ENCODE data around the gene LRRC32. TPM values are rescaled to one million over a fixed set of nuclear protein-coding genes. Genes with fewer than 3 reads are reported as not detected.

Gene LRRC32
- total and polyA plus RNA-seq, 2 experiments from 2014 or later, result 4.0 to 7.9 TPM

- H3K4me1 ChIP-seq (ENCODE audit: insufficient read depth), result no peaks in the 10 kb centered on the region
- peaks cover 3% of the 10 kb centered on the region; the same call in 1 of the 2 replicates for H3K27me3 ChIP-seq (replicated peaks; ENCODE audit: insufficient read depth)
- no peaks in the 10 kb centered on the region for H3K36me3 ChIP-seq (ENCODE audit: low read depth)
- H3K27ac ChIP-seq, result no peak overlapping the region
- no peak overlapping the region for H2AFZ ChIP-seq
- TF ChIP-seq EZH2phosphoT487 (IDR thresholded peaks at IDR 0.05; ENCODE audit: insufficient read depth, low read depth), result no peak
- TF ChIP-seq EZH2 (IDR thresholded peaks at IDR 0.05; ENCODE audit: insufficient read depth, poor library complexity, severe bottlenecking), result no peak
- H3K4me2 ChIP-seq (ENCODE audit: unreplicated experiment), result no peak overlapping the region
- H3F3A ChIP-seq (ENCODE audit: insufficient read depth), result no peaks in the 10 kb centered on the region
- in situ Hi-C loops (cut with MboI), result no loop called here
- no peaks in the 10 kb centered on the region for H3K9me3 ChIP-seq (ENCODE audit: low read depth)
- no peak overlapping the region for H3K9ac ChIP-seq
- no peaks in the 10 kb centered on the region for H3K79me2 ChIP-seq (ENCODE audit: insufficient read depth)
- WGBS, 2 experiments (ENCODE audit: low coverage in 1 of 2, low lambda C conversion rate in 2 of 2, missing lambda C conversion rate in 2 of 2), result 75 to 77% methylated on average over 4 of the region's 4 CpGs
- no peak for DNase-seq
- no peaks in the 10 kb centered on the region for H3K9me2 ChIP-seq (ENCODE audit: insufficient read depth)
- H4K20me1 ChIP-seq (ENCODE audit: insufficient read depth), result no peaks in the 10 kb centered on the region
- H3K4me3 ChIP-seq, result no peak overlapping the region
Measured at GRCh38 chr11:76717369-76717768, 46.8 kb upstream of the LRRC32 start.

- no peak overlapping the region for H3K9ac ChIP-seq
- H3K27me3 ChIP-seq (replicated peaks; ENCODE audit: insufficient read depth), result no peaks in the 10 kb centered on the region
- no peaks in the 10 kb centered on the region for H3K9me3 ChIP-seq (ENCODE audit: low read depth)
- in situ Hi-C loops (cut with MboI), result no loop called here
- H3K4me2 ChIP-seq (ENCODE audit: unreplicated experiment), result no peak overlapping the region
- H3K79me2 ChIP-seq (ENCODE audit: insufficient read depth), result no peaks in the 10 kb centered on the region
- no peaks in the 10 kb centered on the region for H3F3A ChIP-seq (ENCODE audit: insufficient read depth)
- H3K9me2 ChIP-seq (ENCODE audit: insufficient read depth), result no peaks in the 10 kb centered on the region
- TF ChIP-seq EZH2 (IDR thresholded peaks at IDR 0.05; ENCODE audit: insufficient read depth, poor library complexity, severe bottlenecking) (no peak), EZH2phosphoT487 (IDR thresholded peaks at IDR 0.05; ENCODE audit: insufficient read depth, low read depth) (no peak)
- no peaks in the 10 kb centered on the region for H3K4me1 ChIP-seq (ENCODE audit: insufficient read depth)
- 80 to 81% methylated on average over 9 of the region's 9 CpGs for WGBS, 2 experiments (ENCODE audit: low coverage in 1 of 2, low lambda C conversion rate in 2 of 2, missing lambda C conversion rate in 2 of 2)
- H3K27ac ChIP-seq, result no peak overlapping the region
- no peak overlapping the region for H3K4me3 ChIP-seq
- no peak for DNase-seq
- no peak overlapping the region for H2AFZ ChIP-seq
- no peaks in the 10 kb centered on the region for H4K20me1 ChIP-seq (ENCODE audit: insufficient read depth)
- H3K36me3 ChIP-seq (ENCODE audit: low read depth), result no peaks in the 10 kb centered on the region
Measured at GRCh38 chr11:76716268-76716667, 45.7 kb upstream of the LRRC32 start.

GRCh38 chr11:76714493-76714892 lies 43.9 kb upstream of the LRRC32 start:
- Histone ChIP-seq H3K4me2 (ENCODE audit: unreplicated experiment) (no peak overlapping the region), H3K4me3 (no peak overlapping the region), H3K79me2 (ENCODE audit: insufficient read depth) (no peaks in the 10 kb centered on the region), H3F3A (ENCODE audit: insufficient read depth) (no peaks in the 10 kb centered on the region), H2AFZ (no peak overlapping the region), H4K20me1 (ENCODE audit: insufficient read depth) (no peaks in the 10 kb centered on the region), H3K36me3 (ENCODE audit: low read depth) (no peaks in the 10 kb centered on the region), H3K9me3 (ENCODE audit: low read depth) (no peaks in the 10 kb centered on the region), H3K9me2 (ENCODE audit: insufficient read depth) (no peaks in the 10 kb centered on the region), H3K9ac (no peak overlapping the region), H3K27me3 (replicated peaks; ENCODE audit: insufficient read depth) (no peaks in the 10 kb centered on the region), H3K4me1 (ENCODE audit: insufficient read depth) (no peaks in the 10 kb centered on the region), H3K27ac (no peak overlapping the region)
- no peak for DNase-seq
- in situ Hi-C loops (cut with MboI), result no loop called here
- TF ChIP-seq EZH2 (IDR thresholded peaks at IDR 0.05; ENCODE audit: insufficient read depth, poor library complexity, severe bottlenecking), result no peak
- no peak for TF ChIP-seq EZH2phosphoT487 (IDR thresholded peaks at IDR 0.05; ENCODE audit: insufficient read depth, low read depth)
- WGBS, 2 experiments (ENCODE audit: low coverage in 1 of 2, low lambda C conversion rate in 2 of 2, missing lambda C conversion rate in 2 of 2), result 74 to 79% methylated on average over 3 of the region's 3 CpGs

GRCh38 chr11:76713499-76713898 lies 43.0 kb upstream of the LRRC32 start:
- no peak overlapping the region for H3K9ac ChIP-seq
- no peaks in the 10 kb centered on the region for H3K27me3 ChIP-seq (replicated peaks; ENCODE audit: insufficient read depth)
- H3K79me2 ChIP-seq (ENCODE audit: insufficient read depth), result no peaks in the 10 kb centered on the region
- no peak overlapping the region for H3K4me3 ChIP-seq
- no peaks in the 10 kb centered on the region for H3K9me2 ChIP-seq (ENCODE audit: insufficient read depth)
- no peak for DNase-seq
- in situ Hi-C loops (cut with MboI), result no loop called here
- no peak for TF ChIP-seq EZH2 (IDR thresholded peaks at IDR 0.05; ENCODE audit: insufficient read depth, poor library complexity, severe bottlenecking)
- TF ChIP-seq EZH2phosphoT487 (IDR thresholded peaks at IDR 0.05; ENCODE audit: insufficient read depth, low read depth), result no peak
- no peaks in the 10 kb centered on the region for H3K36me3 ChIP-seq (ENCODE audit: low read depth)
- H3K4me1 ChIP-seq (ENCODE audit: insufficient read depth), result no peaks in the 10 kb centered on the region
- H3K27ac ChIP-seq, result no peak overlapping the region
- no peaks in the 10 kb centered on the region for H4K20me1 ChIP-seq (ENCODE audit: insufficient read depth)
- H2AFZ ChIP-seq, result no peak overlapping the region
- no peaks in the 10 kb centered on the region for H3F3A ChIP-seq (ENCODE audit: insufficient read depth)
- H3K4me2 ChIP-seq (ENCODE audit: unreplicated experiment), result no peak overlapping the region
- 46 to 80% methylated on average over 1 to 2 of the region's 2 CpGs for WGBS, 2 experiments (ENCODE audit: low coverage in 1 of 2, low lambda C conversion rate in 2 of 2, missing lambda C conversion rate in 2 of 2)
- H3K9me3 ChIP-seq (ENCODE audit: low read depth), result no peaks in the 10 kb centered on the region

GRCh38 chr11:76712125-76712524 lies 41.6 kb upstream of the LRRC32 start:
- Histone ChIP-seq H4K20me1 (ENCODE audit: insufficient read depth) (no peaks in the 10 kb centered on the region), H3K4me3 (no peak overlapping the region), H3K4me1 (ENCODE audit: insufficient read depth) (no peaks in the 10 kb centered on the region), H3K9ac (no peak overlapping the region), H3K9me3 (ENCODE audit: low read depth) (no peaks in the 10 kb centered on the region), H2AFZ (no peak overlapping the region), H3K9me2 (ENCODE audit: insufficient read depth) (no peaks in the 10 kb centered on the region), H3K4me2 (ENCODE audit: unreplicated experiment) (no peak overlapping the region), H3F3A (ENCODE audit: insufficient read depth) (no peaks in the 10 kb centered on the region), H3K79me2 (ENCODE audit: insufficient read depth) (no peaks in the 10 kb centered on the region), H3K36me3 (ENCODE audit: low read depth) (no peaks in the 10 kb centered on the region), H3K27me3 (replicated peaks; ENCODE audit: insufficient read depth) (no peaks in the 10 kb centered on the region), H3K27ac (no peak overlapping the region)
- no peak for DNase-seq
- 79 to 87% methylated on average over 5 to 6 of the region's 6 CpGs for WGBS, 2 experiments (ENCODE audit: low coverage in 1 of 2, low lambda C conversion rate in 2 of 2, missing lambda C conversion rate in 2 of 2)
- in situ Hi-C loops (cut with MboI), result no loop called here
- TF ChIP-seq EZH2 (IDR thresholded peaks at IDR 0.05; ENCODE audit: insufficient read depth, poor library complexity, severe bottlenecking) (no peak), EZH2phosphoT487 (IDR thresholded peaks at IDR 0.05; ENCODE audit: insufficient read depth, low read depth) (no peak)

Measured in GM23248 (cell line).